Inflammatory macrophage treated with lipopolysaccharide for 1 hour (primary cell): ENCODE results near the gene RMDN2.
"Not testable (repeated sequence)": the region's sequence is repeated elsewhere in the genome, so short reads cannot be mapped to it uniquely, and the experiment has no call there.

Experiments
- DNase-seq, 2 donors: peaks; one replicate each; pipeline ENCODE4 v3.0.0-alpha.2; 2020 to 2022

Gene RMDN2

GRCh38 chr2:37898448-37898847 is 26.6 kb upstream of the RMDN2 start:
- DNase-seq, result no peak

- DNase-seq, result no peak
These were observed 22.1 kb upstream of the RMDN2 start for GRCh38 chr2:37902991-37903390.

- no peak for DNase-seq
These were observed 20.7 kb upstream of the RMDN2 start for GRCh38 chr2:37904425-37904824.

GRCh38 chr2:37904993-37905392 is 20.1 kb upstream of the RMDN2 start:
- no peak for DNase-seq

GRCh38 chr2:37906131-37906530 is 19.0 kb upstream of the RMDN2 start:
- DNase-seq, result peak in 1 of 2 donors; percentile 28

GRCh38 chr2:37907501-37908225 is 17.4 kb upstream of the RMDN2 start:
- no peak for DNase-seq

GRCh38 chr2:37911296-37911873 is 13.7 kb upstream of the RMDN2 start:
- peak in 1 of 2 donors; percentile 33 for DNase-seq

GRCh38 chr2:37912056-37912455 is 13.0 kb upstream of the RMDN2 start:
- no peak for DNase-seq

GRCh38 chr2:37912616-37913015 is 12.5 kb upstream of the RMDN2 start:
- no peak for DNase-seq

- DNase-seq, result no peak
These were observed 10.7 kb upstream of the RMDN2 start for GRCh38 chr2:37914340-37914739.

- no peak for DNase-seq
These were observed 9.3 kb upstream of the RMDN2 start for GRCh38 chr2:37915773-37916172.

- no peak for DNase-seq
These were observed 8.5 kb upstream of the RMDN2 start for GRCh38 chr2:37916512-37917082.

- no peak for DNase-seq
These were observed 7.5 kb upstream of the RMDN2 start for GRCh38 chr2:37917281-37918228.

GRCh38 chr2:37918742-37919186 is 6.3 kb upstream of the RMDN2 start:
- peak in 1 of 2 donors; percentile 24 for DNase-seq

GRCh38 chr2:37919631-37920032 is 5.5 kb upstream of the RMDN2 start:
- no peak for DNase-seq

GRCh38 chr2:37920570-37920969 is 4.5 kb upstream of the RMDN2 start:
- DNase-seq, result no peak

GRCh38 chr2:37921781-37922180 is 3.3 kb upstream of the RMDN2 start:
- DNase-seq, result no peak

- DNase-seq, result no peak
These were observed 1.6 kb upstream of the RMDN2 start for GRCh38 chr2:37923308-37924055.

- DNase-seq, result no peak
These were observed 1.5 kb downstream of the RMDN2 start for GRCh38 chr2:37926635-37927034.

- DNase-seq, result peak; percentile 75 to 77
These were observed 3.3 kb downstream of the RMDN2 start for GRCh38 chr2:37928377-37928776.

- DNase-seq, result not testable (repeated sequence)
These were observed 5.3 kb downstream of the RMDN2 start for GRCh38 chr2:37930392-37930791.

- DNase-seq, result not testable (repeated sequence)
These were observed 7.8 kb downstream of the RMDN2 start for GRCh38 chr2:37932873-37933272.
